ENCODE data around the gene ARHGEF1.
A peak's percentile ranks its signal among the peaks of the same experiment; 100 is the strongest.
"Not testable (repeated sequence)": the region's sequence is repeated elsewhere in the genome, so short reads cannot be mapped to it uniquely, and the experiment has no call there.

Gene ARHGEF1

DNA sequence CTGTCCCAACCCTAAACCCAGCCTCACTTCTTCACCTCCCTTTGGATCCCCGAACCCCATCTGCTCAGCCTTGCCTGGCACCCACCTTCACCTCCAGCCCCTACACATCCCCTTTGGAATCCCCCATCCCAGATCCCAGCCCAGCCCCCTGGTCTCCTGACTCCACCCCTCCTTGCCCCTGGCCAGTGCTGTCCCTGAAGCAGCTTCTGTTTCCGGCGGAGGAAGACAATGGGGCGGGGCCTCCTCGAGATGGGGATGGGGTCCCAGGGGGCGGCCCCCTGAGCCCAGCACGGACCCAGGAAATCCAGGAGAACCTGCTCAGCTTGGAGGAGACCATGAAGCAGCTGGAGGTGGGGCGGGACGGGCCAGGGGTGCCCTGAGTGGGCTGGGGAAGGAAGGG is 23.3 kb downstream of the ARHGEF1 start:
- no peak for DNase-seq

DNA sequence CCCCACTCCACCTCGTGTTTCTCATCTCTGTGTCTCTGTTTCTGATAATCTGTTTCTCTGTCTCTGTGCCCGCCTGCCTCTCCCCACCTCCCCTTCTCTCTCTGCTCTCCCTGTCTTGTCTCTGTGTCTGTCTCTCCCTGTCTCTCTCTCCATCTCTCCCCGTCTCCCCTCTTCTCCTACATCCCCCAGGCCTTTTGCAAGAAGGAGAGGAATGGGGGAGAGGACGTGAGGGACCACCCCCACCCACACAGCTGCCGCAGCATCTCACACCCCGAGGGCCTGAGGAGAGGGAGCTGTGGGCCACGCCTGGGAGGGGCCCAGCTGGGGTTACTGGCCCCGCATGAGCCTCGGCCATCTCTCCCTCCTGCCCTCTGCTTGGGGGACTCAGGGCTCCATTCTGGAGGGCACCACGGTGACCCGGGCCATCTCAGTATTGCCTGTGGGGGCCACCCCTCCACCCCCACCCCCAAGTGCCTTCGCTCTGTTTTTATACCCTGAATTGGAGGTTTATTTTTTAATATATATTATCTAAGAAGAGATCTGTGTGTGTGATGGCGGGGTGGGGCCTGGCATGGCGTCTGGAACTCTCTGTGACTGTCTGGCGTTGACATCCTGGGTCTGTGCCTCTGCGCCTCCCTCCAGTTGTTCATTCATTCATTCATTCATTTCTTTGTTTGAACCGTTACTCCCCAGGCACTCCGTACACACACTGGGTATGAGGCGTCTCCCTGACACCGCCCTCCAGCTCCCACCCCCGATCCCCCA is 24.1 kb downstream of the ARHGEF1 start:
- no peak for DNase-seq

DNA sequence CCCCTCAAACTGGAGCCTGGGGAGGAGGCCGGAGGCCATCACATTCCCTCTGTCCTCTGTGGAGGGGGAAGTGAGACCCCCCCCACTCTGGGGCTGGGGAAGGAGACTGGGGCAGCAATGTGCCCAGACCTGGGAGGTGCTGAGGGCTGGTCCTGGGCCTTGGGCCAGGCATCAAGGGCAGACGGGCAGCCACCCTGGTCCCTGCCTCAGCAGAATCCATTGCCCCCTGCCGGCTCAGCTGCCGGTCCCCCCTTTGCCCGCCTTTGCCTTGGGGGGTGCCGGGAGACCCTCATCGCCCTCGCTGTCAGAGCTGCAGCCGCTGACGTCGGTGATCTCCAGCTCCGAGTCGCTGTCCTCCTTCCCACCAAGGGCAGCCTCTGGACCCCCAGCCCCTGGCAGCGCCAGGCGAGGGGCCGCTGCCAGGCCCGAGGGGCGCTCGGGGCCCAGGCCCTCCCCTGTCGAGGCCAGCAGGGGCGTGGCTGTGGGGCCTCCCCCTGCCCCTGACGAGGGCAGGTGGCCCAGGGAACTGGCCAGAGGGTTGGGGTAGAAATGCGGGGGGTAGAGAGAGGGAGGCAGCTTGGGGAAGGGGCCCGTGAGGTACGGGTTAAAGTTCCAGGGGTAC is 25.1 kb downstream of the ARHGEF1 start:
- no peak for DNase-seq

DNA sequence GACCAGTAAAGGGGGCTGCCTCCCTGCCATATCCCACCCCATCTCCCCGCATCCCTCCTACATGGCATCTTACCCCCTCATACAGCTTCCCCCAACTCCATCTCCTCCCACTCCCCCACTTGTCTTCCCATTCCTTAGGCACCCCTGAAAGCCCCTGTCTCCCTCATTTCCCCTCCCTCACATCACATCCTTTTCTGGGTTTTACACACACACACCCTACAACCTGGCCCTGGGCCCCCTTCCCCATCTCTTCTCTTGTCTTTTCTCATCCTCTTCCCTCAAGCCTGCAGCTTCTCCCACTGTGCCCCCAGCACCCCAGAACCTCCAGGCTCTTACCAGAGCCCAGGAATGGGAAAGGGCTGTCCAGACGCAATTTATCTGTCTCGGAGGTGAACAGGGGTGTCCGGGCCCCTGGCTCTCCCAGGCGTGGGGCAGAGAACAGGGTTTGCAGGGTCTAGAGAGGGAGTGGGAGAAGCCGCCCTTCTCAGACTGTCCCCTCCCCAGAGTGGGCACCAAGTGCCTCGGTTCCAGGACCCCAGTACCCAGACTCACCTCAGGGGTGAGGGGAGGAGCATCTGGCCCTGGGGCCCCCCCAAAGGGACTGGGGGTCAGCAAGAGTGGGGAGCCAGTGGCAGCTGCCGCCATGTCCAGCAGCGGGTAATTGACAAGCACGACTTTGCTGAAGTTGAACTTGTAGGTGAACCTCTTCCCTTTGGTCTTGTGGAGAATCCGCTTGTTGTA is 25.9 kb downstream of the ARHGEF1 start:
- no peak for DNase-seq

- DNase-seq, result no peak
Observed at GRCh38 chr19:41909706-41910105, 26.7 kb downstream of the ARHGEF1 start.

GRCh38 chr19:41910240-41910991 is 27.4 kb downstream of the ARHGEF1 start:
- DNase-seq, result no peak

DNA sequence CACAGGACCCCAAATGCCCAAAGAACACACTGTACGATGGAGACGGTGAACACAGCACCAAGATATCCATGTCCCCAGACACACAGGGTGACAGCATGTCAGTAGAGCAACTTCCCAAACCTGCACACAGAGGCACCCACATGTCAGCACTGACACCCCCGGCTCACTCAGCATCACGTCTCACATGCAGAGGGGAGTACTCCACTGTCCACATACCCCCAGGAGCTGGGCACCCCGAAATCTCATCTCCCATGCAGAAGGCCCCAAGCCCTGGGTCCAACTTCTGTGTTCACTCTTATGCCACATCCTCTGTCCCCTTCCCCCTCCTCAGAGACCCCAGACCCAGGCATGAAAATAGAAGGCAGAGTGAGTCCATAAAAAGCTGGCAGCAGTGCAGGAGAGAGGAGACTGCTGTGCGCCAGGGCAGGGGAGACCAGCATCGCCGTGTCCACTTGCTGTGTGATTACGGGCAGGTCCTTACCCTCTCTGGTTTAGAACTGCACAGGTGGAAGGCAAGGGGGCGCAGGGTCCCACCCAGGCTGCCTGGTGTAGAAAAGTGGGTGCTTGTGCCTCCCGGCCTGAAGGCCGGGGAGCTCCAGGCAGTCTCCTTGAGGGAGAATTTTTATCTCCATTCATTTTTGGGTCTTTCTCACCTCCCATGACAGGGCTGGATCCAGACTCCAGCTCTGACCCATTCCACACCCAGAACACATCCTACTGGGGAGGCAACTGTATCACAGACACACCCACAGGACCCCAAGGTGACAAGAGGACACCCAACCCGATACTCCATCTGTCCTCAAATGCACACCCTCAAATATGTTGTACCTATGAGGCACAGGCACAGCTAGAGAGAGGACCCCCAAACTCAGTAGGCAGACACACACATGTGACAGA is 28.3 kb downstream of the ARHGEF1 start:
- no peak for DNase-seq

GRCh38 chr19:41911889-41912731 is 29.1 kb downstream of the ARHGEF1 start:
- DNase-seq, result no peak

DNA sequence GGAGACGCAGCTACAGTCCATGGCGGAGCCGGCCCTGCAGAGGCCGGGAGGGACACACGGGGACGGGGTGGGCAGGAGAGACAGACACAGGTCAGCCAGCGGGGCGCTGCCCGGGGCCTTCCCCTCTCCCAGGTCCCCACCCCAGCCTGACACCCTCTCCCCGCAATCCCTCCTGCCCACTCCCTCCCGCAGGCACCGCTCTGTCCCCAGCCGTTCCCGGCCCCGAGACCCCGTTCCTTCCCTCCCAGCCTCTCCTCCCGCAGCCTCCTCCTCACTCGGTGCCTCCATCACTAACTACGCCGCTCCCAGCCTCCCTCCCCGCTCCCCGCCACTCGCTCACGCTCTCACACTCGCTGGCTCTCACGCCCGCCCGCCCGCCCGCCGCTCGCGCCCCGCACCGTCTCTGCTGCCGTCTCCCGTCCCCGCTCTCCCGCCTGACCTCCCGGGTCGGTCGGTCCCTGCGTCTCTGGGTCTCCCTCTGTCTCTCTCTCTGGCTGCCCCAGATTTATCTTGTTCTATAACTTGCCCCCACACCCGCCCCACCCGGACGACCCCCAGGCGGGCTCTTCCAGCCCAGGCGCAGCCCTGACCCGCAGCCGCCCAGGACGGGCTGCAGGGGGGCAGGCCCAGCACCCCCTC is 30.0 kb downstream of the ARHGEF1 start:
- DNase-seq, result peak in 1 of 2 experiments; percentile 18

GRCh38 chr19:41913538-41914423 is 30.8 kb downstream of the ARHGEF1 start:
- no peak for DNase-seq

GRCh38 chr19:41914424-41914834 is 31.4 kb downstream of the ARHGEF1 start:
- DNase-seq, result not testable (repeated sequence)

DNA sequence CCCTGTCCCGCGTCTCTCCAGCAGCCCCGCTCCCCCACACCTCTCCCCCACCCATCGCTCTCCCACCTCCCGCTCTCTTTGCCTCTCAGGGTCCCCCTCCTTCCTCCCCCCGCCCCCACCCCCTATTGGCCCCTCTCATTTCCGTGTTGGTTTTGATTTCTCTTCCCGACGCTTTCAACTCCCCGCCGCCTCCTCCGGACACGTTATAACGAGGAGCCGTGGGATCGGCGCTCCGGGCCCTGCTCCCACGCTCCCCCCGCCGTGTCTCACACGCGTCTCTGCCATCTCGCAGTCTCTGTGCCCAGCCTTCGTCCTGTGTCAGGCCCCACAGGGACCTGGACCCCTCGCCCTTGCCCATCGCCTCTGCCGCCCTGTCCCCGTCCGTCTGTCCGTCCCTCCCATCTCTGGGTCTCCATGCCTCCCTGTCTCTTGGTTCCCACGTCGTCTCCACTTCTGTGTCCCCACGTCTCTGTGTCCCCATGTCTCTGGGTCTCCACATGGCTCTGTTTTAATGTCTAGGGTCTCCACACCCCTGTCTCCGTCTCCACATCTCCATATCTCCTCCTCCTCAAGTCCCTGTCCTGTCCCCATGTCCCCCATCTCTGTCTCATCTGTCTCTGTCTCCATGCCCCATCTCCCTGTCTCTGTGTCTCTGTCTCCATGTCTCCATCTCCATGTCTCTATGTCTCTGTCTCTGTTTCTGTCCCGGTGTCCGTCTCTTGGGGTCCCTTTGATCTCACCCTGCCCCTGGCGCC is 32.2 kb downstream of the ARHGEF1 start:
- DNase-seq, result no peak

DNA sequence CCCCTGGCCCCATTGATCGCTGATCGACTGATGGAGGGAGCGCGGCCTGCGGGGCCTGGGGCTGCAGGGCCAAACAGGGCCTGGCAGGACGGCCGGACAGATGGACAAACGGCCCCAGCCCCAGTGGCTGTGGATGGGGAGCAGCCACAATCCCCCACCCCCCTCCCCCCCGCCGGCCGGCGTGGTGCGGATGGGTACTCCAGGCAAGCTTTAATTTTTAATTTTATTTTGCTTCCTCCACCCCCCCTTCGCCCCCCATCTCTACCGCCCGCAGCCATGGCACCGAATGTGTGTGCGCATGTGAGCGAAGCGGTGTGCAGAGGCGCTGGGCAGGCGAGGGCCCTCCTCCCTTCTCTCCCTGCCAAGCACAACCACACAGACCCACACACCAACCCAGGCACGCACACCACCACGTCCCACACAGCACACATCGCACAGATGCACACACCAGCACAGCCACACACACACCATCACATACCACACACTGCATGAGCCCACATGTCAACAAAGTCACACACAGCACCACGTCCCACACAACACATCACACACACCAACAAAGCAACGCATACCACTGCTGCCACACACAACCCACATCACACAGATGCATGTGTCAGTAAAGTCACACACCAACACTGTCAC is 32.9 kb downstream of the ARHGEF1 start:
- DNase-seq, result no peak

GRCh38 chr19:41917676-41918075 is 34.7 kb downstream of the ARHGEF1 start:
- DNase-seq, result no peak

GRCh38 chr19:41918095-41918494 is 35.1 kb downstream of the ARHGEF1 start:
- no peak for DNase-seq

GRCh38 chr19:41918653-41919244 is 35.8 kb downstream of the ARHGEF1 start:
- no peak for DNase-seq

- no peak for DNase-seq
Observed at GRCh38 chr19:41919948-41920712, 37.1 kb downstream of the ARHGEF1 start.

Measured in Kasumi-1 (cell line).